HG03521 (cell line): ENCODE measurements around the gene FBXO34.

ENCODE experiments used
- ATAC-seq: cut with Tn5 transposase; IDR thresholded peaks from one replicate; pipeline ENCODE4 v1.9.1; 2021; ENCODE audit warnings: mild to moderate bottlenecking, moderate library complexity; ENCODE audit not compliant: unreplicated experiment

The FBXO34 gene

DNA sequence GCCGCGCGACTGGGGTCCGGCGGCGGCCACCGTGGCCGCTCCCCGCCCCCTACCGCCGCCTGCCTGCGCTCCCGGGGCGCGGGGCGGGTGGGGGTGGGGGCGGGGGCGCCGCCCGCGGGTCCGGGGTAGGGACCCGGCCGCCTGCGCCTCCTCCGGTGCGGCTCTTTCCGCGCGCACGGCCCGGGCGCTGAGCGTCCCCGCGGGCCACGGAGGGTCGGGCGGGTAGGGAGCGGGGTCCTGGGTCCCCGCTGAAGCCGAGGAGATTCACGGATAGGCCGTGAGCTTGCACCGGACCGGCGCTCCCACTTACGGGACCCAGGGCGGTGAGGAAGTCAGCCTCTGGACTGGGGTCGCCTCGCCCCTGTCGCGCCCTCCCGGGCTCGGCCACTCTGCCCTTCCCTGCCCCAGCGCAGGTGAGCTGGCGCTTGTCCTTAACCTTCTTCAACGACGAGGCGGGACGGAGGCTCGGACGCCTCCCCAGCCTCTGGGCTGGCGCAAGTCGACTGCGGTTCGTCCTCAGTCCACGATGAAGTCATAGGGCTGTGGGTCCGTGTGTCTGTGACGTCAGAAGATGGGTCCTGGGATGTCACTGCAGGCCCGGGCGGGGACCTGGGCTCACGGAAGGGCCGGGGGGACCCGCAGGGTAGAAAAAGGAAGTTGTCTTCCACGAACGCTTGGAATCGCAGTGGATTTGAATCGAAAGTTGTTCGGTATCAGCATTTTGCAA lies 514 bp downstream of the FBXO34 start:
- peak; percentile 33 for ATAC-seq

DNA sequence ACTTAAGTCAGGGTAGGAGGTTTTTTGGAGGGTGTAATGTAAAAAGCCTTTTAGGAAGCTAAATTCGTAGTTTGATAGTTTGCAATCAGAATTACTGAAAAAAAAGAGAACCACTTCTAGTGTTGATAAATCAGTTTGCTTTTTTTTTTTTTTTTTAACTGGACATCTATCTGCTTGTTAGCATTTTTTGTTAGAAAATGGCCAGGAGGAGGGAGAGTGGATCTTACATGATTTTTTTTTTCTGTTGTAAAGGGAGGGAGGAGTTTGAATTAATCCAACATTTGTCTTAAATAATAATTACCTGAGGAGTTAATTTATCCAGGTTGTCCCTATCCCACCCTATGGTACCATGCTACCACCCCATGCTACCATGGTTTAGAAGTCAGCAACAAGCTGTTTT lies 1.2 kb downstream of the FBXO34 start:
- no peak for ATAC-seq

DNA sequence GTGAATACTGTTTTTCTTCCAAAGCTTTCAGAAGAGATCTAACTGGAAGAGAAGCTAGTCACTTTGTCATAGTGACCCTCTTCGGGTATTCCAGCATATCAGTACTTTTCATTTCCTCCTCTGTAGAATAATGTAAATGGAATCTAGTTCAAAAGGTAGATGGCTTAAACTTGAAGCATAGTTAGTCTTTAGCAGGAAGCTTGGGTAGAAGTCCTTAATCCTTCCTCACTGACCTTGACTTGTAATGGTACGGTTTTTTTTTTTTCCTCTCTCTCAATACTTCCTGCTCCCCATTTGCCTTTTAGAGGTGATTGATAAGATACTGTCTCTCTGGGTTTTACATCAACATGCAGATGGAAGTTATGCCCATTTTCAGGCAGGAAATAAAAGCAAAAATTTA lies 1.7 kb downstream of the FBXO34 start:
- ATAC-seq, result no peak

DNA sequence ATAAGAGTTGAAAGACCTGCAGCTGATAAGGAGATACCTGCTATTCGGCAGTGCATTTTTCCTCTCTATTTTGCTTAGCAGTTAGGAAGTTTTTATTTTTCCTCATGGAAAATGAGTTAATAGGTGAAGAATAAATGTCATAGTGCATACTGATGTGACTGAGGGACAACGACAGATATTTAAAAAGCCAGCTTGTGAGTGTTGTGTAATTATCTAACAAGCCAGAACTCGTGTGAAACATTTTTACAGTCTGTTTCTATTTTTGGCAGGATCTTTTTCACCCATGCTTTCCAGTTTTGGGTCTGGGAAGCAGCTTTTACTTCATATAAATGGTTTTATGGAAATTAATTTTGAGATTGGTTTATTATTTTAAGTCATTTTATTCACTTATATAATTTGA lies 2.9 kb downstream of the FBXO34 start:
- no peak for ATAC-seq

DNA sequence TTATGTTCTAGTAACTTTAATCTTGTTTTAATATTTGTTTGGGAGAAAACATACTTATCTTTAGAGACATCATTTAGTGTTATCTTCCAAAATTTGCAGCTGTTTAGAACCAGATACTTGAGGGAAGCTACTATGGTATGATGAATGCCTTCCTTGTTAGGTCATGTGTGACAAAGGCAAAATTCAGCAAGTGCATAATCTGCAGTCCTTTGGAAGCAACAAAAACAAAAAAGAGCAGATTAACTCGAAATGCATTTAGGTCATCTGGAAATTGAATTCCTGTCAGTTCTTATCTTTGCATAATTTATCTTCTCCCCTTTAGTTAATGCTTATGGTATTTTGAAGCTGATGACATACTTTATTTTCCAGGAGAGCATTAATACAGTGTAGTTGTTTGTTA lies 3.5 kb downstream of the FBXO34 start:
- no peak for ATAC-seq

DNA sequence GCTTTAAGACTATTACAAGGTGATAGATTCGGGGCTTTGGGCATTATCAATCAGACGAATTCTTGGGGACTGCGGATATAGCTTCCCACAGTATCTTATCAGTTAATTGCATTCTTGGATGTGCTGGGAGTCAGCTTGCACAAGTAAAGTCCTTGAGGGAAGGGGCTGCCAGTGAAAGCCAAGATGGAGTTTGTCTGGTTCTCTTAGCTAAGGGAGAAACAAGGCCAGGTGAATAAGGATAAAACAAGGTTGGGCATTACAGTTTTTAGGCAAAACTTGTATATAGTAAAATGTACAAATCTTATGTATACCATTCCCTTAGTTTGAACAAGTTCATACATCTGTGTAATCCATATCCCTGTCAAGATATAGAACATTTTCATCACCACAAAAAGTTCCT lies 5.5 kb downstream of the FBXO34 start:
- ATAC-seq, result no peak

DNA sequence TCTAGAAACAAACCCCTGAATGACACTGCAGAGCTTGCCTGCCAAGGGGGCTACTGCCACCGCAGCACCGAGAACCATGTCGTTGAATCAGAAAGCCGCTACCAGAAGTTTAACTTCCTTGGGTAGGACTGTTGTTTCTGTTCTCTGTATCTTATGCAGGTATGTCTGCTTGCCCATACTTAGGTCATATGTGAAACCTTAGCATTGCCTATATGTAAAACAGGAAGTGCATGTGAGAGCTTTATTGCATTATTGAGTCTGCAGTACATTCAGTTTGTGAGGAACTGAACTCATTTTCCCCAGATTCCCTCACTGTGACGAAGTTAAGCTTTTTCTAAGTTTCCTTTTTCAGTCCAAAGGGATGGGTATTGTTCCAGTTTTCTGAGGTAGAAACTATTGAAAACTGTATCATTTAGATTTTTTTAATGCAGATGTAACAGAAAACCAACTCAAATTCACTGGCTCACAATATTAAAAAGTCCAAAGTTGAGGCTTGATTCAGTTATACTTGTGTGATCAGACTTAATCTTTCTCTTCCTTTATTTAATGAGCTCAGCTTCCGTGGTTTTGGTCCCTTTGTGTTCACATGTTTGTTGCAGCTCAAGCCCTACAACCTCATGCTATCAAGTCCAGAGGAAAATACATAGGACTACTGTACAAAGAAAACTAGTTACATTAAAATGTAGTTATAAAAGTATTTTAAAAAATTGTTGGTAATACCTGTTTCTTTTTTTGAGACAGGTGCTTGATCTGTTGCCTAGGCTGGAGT lies 6.9 kb downstream of the FBXO34 start:
- ATAC-seq, result peak; percentile 94

DNA sequence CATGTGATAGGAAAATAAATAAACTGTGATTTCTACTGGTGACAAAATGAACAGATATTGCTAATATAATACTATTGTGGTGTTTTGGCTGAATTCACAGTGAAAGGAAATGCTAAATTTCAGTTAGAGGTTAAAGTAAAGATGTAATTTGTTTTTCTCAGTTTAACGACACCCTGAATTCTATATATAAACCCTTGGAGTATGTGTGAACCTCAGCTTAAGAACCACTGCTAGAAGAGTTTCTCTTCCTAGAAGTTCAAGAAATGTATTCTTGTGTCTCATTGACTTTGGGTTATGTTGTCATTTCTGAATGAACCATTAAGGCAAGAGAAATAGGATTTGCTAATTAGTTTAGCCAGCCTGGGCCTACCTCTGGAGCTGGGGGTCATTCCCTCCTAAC lies 8.2 kb downstream of the FBXO34 start:
- ATAC-seq, result no peak

DNA sequence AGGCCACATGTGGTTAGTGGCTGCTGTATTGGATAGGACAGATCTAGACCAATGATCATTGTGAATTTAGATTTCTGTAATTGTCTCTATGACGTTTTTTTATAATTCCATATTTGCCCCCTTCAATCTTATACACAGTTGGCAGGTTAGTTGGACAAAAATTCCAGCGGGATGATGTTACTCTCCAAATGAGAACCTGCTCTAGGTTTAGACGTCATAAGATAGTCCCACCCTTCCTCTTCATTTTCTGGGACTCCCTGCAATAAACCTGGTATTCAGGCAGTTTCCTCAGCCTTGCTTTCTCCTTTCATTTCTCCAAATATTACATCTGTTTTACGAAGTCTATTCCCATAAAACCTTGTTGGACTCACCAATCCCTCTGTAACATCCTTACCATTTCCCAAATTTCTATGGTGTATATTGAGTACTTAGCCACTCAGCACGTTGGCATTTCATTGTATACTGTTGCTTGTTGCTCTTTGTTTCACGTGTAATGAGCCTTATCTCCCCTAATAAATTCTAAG lies 10.2 kb downstream of the FBXO34 start:
- no peak for ATAC-seq

DNA sequence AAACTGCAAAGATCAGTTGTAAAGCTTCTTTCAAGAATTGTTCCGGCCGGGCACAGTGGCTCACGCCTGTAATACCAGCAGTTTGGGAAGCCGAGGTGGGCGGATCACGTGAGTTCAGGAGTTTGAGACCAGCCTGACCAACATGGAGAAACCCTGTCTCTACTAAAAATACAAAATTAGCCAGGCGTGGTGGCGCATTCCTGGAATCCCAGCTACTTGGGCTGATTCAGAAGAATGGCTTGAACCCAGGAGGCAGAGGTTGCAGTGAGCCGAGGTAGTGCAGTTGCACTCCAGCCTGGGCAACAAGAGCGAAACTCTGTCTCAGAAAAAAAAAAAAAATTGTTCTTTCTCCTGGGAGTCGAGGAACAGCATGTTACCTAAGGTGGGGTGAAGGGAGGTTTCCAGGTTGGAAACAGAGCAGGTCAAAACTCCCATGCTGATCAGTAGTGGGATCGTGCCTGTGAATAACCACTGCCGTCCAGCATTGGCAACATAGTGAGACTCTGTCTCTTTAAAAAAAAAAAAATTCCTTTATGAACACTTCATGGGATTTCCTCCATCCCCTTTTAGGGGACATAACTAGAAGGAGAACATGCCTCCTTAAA lies 13.9 kb downstream of the FBXO34 start:
- no peak for ATAC-seq

DNA sequence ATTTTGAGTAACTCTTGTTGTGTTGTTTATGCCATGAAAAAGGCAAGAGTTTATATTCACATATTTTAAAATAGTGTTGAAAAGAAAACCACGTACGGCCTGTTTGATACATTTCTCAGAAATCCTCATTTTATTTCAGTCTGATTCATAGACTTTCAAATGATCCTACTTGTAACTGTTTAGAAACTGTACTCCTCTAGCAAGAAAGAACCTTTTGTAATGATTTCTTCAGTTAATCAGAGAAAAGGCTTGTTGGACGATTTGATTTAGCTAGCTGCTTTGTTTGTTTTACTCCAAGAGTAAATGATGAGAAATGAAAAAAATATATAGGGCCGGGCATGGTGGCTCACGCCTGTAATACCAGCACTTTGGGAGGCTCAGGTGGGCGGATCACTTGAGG lies 17.2 kb downstream of the FBXO34 start:
- no peak for ATAC-seq

DNA sequence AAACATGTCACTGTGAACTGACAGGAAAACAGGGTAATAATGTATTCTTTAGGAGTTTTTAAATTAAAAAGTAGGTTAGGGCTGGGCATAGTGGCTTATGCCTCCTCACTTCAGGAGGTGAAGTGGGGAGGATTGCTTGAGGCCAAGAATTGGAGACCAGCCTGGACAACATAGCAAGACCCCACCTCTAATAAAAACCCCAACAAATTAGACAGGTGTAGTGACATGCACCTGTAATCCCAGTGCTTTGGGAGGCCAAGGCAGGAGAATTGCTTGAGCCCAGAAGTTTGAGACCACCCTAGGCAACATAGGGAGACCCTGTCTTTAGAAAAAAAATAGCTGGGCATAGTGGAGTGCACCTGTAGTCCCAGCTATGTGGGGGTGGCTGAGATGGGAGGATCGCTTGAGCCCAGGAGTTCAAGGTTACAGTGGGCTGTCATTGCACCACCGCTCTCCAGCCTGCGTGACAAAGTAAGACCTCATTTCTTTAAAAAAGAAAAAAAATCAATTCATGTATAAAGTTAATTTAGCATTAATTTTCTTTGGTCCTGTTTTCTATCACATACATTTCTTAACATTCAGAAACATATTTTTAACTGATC lies 20.4 kb downstream of the FBXO34 start:
- no peak for ATAC-seq

DNA sequence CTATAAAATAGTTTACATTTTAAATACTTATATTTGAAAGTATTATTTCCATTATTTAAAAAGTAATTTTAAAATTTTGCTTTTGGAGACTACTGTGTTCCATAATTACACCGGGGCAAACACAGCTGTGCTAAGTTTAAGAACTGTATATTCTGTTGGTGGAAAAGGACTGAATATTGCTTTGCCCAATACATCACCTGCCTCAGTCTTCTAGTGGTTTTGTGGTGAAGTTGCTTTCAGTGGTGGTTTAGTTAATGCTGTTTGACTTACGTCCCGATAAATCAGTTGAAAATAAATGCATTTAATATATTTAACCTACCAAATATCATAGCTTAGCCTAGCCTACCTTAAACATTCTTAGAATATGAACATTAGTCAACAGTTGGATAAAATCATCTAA lies 23.4 kb downstream of the FBXO34 start:
- no peak for ATAC-seq

DNA sequence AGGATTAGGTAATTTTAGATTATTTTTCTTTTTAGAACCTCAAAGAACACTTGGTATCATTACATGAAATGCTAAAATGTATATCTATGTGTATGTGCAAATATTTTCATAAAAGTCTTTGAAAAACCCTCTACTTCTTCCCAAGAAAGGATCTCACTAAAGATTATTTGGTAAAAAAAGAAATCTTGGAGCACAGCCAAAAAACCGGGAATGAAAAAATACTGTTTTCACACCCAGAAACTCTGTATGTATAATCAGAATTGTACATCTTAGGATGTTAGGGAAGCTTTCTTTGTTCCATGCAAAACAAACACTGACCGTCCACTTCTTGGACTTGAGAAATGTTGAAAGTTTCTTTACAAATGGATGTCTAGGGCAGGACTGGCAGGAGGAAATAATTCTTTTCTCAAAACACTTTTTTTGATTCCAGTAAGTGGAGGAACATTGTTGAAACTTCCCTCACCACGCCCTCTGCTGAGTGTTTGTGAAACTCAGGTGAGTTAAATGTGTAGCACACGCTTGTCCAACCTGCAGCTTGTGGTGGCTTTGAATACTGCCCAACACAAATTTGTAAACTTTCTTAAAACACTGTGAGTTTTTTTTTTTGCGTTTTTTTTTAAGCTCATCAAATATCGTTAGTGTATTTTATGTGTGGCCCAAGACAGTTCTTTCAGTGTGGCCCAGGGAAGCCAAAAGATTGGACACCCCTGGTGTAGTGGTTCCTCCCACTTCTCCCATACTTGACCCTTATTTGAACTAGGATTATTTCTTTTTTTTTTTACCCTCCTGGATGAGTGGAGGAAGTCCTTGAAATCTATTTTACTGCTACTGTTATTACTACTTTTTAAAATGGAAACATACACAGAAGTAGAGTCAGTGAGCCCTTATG lies 26.6 kb downstream of the FBXO34 start:
- no peak for ATAC-seq

DNA sequence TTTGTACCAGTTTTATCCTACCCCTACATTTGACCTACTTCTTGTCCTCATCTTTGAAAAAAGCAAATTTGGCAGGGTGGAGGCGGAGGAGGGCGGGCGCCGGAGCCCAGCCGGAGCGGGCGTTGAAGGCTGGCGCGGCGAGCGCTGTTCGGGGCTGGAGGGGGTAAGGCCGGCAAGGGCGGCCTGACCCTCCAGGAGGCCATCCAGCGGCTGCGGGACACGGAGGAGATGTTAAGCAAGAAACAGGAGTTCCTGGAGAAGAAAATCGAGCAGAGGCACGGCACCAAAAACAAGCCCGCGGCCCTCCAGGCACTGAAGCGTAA lies 27.2 kb downstream of the FBXO34 start:
- ATAC-seq, result no peak

DNA sequence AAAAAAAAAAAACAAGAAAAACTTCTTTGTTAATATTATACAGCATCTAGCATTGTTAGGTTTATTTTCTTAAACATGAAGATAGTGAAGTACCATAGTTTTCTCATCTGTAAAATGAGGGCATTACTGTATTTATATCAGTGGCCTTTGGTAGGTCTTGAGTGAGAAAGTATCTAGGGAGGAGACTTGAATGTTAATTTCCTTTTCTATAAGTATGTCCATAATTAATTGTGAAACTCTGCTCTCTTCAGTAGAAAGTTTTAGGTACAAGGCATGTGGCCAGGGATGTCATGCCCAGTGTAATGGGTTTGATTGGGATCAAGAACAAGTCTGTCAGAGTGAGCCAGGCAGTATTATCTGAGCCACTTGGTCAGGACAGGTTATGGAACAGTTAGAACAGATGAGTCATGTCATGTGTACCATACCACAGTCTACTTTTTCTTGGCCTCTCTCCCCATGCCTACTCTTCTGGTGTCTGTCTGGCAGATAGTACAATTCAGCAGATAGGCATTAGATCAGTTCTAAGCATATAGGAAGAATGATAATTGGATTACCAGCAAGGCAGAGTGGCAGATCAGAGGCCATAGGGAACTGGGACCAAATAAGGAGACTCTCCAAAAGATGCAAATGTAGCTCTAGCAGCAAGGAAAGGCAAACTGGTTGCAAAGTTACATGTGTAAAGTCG lies 30.4 kb downstream of the FBXO34 start:
- ATAC-seq, result no peak

DNA sequence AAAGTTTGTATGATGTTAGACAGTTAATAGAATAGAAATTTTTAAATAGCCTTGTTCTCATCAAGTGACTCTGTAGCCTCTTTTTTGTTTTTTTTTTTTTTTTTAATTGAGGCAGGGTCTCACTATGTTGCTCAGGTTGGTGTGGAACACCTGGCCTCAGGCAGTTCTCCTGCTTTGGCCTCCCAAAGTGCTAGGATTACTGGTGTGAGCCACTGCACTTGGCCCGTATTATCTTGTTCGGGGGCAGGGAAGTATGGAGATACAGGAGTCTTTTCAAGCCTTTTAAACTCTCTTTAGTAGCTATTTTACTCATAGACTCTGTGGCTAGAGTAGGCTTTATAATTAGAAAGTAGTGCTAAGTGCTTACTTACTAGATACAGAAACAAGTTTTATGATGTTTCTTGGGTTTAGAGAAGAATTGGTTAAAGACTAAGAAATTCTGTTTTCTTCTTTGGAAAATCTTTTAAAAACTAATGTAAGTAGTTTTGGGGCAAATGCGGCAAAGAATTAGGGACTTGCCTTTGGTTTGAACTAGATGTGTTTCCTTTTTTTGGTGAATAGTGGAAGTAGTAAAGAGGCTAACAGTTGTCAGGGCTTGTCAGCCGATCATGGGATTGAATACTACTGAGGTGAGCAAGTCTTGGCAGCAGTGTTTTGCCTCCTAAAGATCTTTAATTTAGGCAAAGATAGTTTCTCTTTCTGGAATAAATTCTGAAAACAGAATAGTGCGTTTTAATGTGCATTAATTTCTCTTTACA lies 31.3 kb downstream of the FBXO34 start:
- ATAC-seq, result no peak

DNA sequence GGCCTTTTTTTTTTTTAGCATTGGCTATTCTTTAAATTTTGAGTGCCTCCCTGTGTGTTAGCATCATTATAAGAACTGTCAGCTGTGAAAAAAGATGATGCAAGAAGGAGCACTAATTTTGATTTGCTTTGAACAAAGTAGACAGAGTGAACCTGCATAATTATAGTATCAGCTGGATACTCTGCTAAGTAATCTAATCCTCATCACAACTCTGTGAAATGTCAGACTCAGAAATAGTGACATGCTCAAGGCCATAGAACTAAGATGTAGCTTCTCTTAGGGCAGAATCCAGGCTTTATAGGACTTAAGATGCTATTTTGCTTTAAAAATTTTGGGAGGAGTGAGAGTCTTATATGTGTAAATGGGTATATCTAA lies 31.9 kb downstream of the FBXO34 start:
- no peak for ATAC-seq

DNA sequence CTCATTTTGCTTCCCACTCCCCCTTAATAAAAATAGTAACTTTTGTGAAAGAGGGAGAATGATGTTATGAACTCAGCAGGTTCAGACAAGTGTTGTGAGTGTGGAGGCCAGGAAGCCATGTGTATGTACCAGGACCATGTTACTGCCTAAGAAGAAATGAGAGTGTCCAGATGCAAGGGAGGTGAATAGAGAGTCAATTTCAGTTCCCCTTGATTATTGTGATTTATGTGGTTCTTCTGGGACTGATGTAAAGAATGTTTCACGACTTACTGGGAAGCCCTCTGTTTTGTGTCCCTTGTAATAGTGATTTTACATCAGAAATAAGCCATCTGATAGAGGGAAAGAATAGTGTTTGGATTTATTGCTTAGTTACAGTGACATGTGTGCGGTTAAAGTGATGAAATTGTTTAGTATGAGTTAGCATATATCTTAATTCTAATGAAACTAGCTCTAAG lies 32.5 kb downstream of the FBXO34 start:
- no peak for ATAC-seq
